Ovary (tissue), 3 donors: ENCODE results near the gene GPX4.

ENCODE experiments used
- EP300 ChIP-seq: sonication (generic); formaldehyde crosslinking; IDR thresholded peaks from one replicate; pipeline ENCODE4 v1.6.1; 2017; ENCODE audit warnings: antibody characterized with exemption
- POLR2A ChIP-seq: fragments of 450-650 bp; IDR thresholded peaks from one replicate; pipeline ENCODE4 v1.6.1; 2017; ENCODE audit warnings: antibody characterized with exemption, mild to moderate bottlenecking, moderate library complexity
- TF ChIP-seq, protein P1 (sequence below), 3 donors: fragments of 450-650 bp in 2 of 3; fragments of 200-600 bp in 1 of 3; IDR thresholded peaks; one replicate each; pipeline versions ENCODE4 v1.5.1 to v1.8.0; 2016 to 2022; ENCODE audit warnings: antibody characterized with exemption in 3 of 3, mild to moderate bottlenecking in 1 of 3
- donor health status: DM: no; HTN: no; CAD: no.

DNA sequence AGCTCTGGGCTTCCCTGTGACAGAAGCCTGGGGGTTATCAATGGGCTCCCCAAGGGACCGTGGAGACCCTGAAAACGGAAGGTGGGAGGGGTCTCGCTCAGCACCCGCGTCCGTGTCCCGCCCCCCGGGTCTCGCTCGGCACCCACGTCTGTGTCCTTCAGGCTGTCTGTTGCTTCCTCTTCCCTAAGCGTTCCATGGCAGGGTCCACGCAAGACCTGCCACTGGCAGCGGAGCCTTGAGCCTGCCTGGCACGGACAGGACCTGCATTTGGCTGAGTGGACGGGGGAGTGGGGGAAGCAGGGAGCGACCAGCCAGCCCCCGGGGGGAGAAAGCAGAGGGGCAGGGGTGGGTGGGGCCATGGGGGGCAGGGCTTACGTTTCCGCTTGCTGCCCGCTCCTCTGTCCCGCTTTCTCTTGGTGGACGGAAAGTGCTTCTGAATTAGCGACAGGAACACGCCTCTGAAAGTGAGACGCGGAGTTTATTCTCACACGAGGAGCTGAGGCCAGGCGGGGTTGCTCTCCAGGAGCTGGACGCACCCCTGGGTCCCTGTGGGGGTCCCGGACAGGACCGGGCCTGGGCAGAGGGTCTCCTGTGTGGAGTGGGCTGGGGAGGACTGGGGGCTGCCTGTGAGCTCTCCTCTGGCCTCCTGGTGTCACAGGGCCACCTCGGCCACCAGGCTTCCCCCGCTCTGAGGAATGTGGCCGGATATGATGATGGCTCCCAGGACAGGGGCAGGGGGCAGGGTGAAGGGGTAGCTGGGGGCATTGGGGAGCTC lies 12.0 kb downstream of the GPX4 start:
- TF ChIP-seq, protein P1, sequence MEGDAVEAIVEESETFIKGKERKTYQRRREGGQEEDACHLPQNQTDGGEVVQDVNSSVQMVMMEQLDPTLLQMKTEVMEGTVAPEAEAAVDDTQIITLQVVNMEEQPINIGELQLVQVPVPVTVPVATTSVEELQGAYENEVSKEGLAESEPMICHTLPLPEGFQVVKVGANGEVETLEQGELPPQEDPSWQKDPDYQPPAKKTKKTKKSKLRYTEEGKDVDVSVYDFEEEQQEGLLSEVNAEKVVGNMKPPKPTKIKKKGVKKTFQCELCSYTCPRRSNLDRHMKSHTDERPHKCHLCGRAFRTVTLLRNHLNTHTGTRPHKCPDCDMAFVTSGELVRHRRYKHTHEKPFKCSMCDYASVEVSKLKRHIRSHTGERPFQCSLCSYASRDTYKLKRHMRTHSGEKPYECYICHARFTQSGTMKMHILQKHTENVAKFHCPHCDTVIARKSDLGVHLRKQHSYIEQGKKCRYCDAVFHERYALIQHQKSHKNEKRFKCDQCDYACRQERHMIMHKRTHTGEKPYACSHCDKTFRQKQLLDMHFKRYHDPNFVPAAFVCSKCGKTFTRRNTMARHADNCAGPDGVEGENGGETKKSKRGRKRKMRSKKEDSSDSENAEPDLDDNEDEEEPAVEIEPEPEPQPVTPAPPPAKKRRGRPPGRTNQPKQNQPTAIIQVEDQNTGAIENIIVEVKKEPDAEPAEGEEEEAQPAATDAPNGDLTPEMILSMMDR (IDR thresholded peaks at IDR 0.05): no peak
- TF ChIP-seq POLR2A (no peak), EP300 (no peak)
